H54 (cell line): ENCODE results near the gene S100A1.
"Not testable (repeated sequence)": the region's sequence is repeated elsewhere in the genome, so short reads cannot be mapped to it uniquely, and the experiment has no call there.

ENCODE experiments used
- DNase-seq: peaks from one replicate; pipeline ENCODE4 v3.0.0; 2011; ENCODE audit warnings: low spot score, mixed read lengths; ENCODE audit not compliant: insufficient read length
- FAIRE-seq: peaks from 3 replicates; lab custom pipeline; 2011; peaks lifted over from hg19 to GRCh38; lab: Jason Lieb, UNC
- POLR2A ChIP-seq: IDR thresholded peaks from 2 replicates; pipeline ENCODE4 v1.6.1; 2011; ENCODE audit warnings: low read depth, mild to moderate bottlenecking, low read length

The S100A1 gene

GRCh38 chr1:153663211-153663610, 35.0 kb downstream of the S100A1 start:
- no peak for TF ChIP-seq POLR2A
- no peak for DNase-seq
- FAIRE-seq, result no peak

- no peak for TF ChIP-seq POLR2A
These were observed 39.2 kb downstream of the S100A1 start for GRCh38 chr1:153667439-153667838.

GRCh38 chr1:153668672-153669071, 40.4 kb downstream of the S100A1 start:
- not testable (repeated sequence) for DNase-seq, FAIRE-seq

More at GRCh38 chr1:153667439-153667838, 39.2 kb downstream of the S100A1 start:
- no peak for DNase-seq
- FAIRE-seq, result no peak

- no peak for TF ChIP-seq POLR2A
- FAIRE-seq, result no peak
- no peak for DNase-seq
These were observed 41.4 kb downstream of the S100A1 start for GRCh38 chr1:153669606-153670005.

GRCh38 chr1:153670257-153670858, 42.1 kb downstream of the S100A1 start:
- DNase-seq (no peak), FAIRE-seq (no peak)
- TF ChIP-seq POLR2A, result no peak

GRCh38 chr1:153670859-153671627, 42.8 kb downstream of the S100A1 start, which contains the start of gene ILF2:
Gene ILF2 (minus strand): TSS chr1:153670993. CDS start chr1:153670922, 71 bp downstream.
- DNase-seq, result peak; percentile 93
- peak; percentile 67 for FAIRE-seq
- TF ChIP-seq POLR2A, result peak; percentile 80

GRCh38 chr1:153671628-153672353, 43.6 kb downstream of the S100A1 start:
- not testable (repeated sequence) for FAIRE-seq, DNase-seq

GRCh38 chr1:153673511-153673910, 45.3 kb downstream of the S100A1 start:
- no peak for FAIRE-seq

GRCh38 chr1:153677718-153678518, 49.7 kb downstream of the S100A1 start:
- DNase-seq, result peak; percentile 41
- FAIRE-seq, result no peak

More at GRCh38 chr1:153673511-153673910, 45.3 kb downstream of the S100A1 start:
- DNase-seq, result no peak
- TF ChIP-seq POLR2A, result no peak

GRCh38 chr1:153678519-153679336, 50.5 kb downstream of the S100A1 start, which contains the start of gene NPR1:
Gene NPR1 (plus strand): TSS chr1:153678688. CDS start chr1:153679109, 421 bp downstream.
- TF ChIP-seq POLR2A, result no peak
- no peak for DNase-seq
- FAIRE-seq, result no peak

More at GRCh38 chr1:153677718-153678518, 49.7 kb downstream of the S100A1 start:
- no peak for TF ChIP-seq POLR2A

GRCh38 chr1:153679337-153680119, 51.3 kb downstream of the S100A1 start:
- no peak for TF ChIP-seq POLR2A
- DNase-seq (no peak), FAIRE-seq (no peak)

- no peak for TF ChIP-seq POLR2A
- DNase-seq (no peak), FAIRE-seq (no peak)
These were observed 51.8 kb downstream of the S100A1 start for GRCh38 chr1:153680120-153680403.
